Fibroblast of lung (primary cell): ENCODE results near the gene KCNG2.

ENCODE experiments used
- CTCF ChIP-seq, 2 donors: IDR thresholded peaks in 1 of 2; conservative IDR thresholded peaks in 1 of 2; 1 replicate in 1 of 2; 2 replicates in 1 of 2; pipeline ENCODE4 v1.5.1; 2011 to 2012; ENCODE audit warnings: low read length in 2 of 2, control low read depth in 1 of 2, inconsistent platforms in 1 of 2, low read depth in 1 of 2, mild to moderate bottlenecking in 1 of 2
- EZH2 ChIP-seq: IDR thresholded peaks from 2 replicates; pipeline ENCODE4 v1.5.1; 2012; ENCODE audit warnings: low read length, control low read depth, mild to moderate bottlenecking; ENCODE audit errors: missing control alignments

DNA sequence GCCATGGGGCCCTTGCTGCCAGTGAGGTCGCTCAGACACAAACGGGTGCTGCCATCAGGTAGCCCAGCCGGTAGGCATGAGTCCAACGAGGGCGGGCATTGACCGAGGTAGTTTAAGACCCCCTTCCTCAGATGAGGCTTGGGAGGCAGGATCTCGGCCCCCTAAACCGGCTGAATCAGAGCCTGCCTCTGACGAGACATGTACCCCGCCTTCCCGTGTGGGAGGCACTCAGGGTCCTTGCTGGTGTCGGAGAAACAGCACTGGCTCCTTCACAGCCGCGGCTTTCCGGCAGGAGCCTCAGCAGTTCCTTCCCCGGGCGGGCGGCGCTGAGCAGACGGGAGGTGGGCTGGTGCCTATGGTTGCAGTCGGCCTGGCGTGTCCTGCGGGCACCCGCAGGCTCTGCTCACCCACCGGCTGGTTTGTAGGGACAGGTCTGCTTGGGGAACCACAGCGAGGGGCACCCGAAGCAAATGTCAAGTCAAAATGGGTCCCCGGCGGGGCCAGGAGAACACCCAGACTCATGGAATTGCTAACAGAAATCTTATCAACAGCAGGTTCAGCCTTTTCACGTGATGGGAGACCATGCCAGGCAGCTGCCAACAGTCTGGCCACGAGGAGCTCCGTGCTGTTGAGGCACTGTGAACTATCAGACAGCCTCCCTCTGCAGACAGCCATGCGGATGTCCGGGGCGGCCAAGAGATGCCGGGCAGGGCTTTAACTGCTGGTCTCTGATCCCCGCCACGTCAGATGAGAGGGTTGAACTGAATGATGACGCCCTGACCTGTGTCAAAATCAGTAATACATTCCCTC, 2.8 kb downstream of the KCNG2 start:
- TF ChIP-seq CTCF (conservative IDR thresholded peaks at IDR 0.05 in 1 of 2, IDR thresholded peaks at IDR 0.05 in 1 of 2; ENCODE audit: low read depth in 1 of 2, low read length in 2 of 2): no peak
- TF ChIP-seq EZH2: no peak
